Fibroblast of lung (primary cell): ENCODE measurements around the gene PEX12. TPM values are rescaled to one million over a fixed set of nuclear protein-coding genes. Genes with fewer than 3 reads are reported as not detected.

Experiments used
- DNase-seq, 2 donors: peaks; one replicate each; pipeline versions ENCODE4 v3.0.0 to v3.0.0-alpha.2; 2010; ENCODE audit warnings: low read depth in 2 of 2
- H2AFZ ChIP-seq: 2 replicates; pipeline ENCODE4 v1.5.1; 2012; ENCODE audit warnings: low read length, control low read depth, inconsistent platforms
- H3K27ac ChIP-seq: 2 replicates; pipeline ENCODE4 v1.5.1; 2011; ENCODE audit warnings: low read length, control low read depth; ENCODE audit not compliant: insufficient read depth
- H3K27me3 ChIP-seq: 2 replicates; pipeline ENCODE4 v1.5.1; 2011; ENCODE audit warnings: mild to moderate bottlenecking, low read length; ENCODE audit not compliant: control insufficient read depth, insufficient read depth
- H3K36me3 ChIP-seq: 2 replicates; pipeline ENCODE4 v1.5.1; 2011; ENCODE audit warnings: low read length; ENCODE audit not compliant: control insufficient read depth, insufficient read depth
- H3K4me1 ChIP-seq: 2 replicates; pipeline ENCODE4 v1.5.1; 2011; ENCODE audit warnings: low read length; ENCODE audit not compliant: control insufficient read depth, insufficient read depth; ENCODE audit errors: extremely low read depth
- H3K4me2 ChIP-seq: 2 replicates; pipeline ENCODE4 v1.5.1; 2011; ENCODE audit warnings: low read length, control low read depth; ENCODE audit not compliant: insufficient read depth; ENCODE audit errors: extremely low read depth
- H3K4me3 ChIP-seq, 4 experiments: fragments of 200-600 bp in 1 of 4; sonication (generic) in 1 of 4; replicated peaks in 1 of 4; 2 replicates each; pipeline ENCODE4 v1.5.1; 2011 to 2016; ENCODE audit warnings: low read length in 4 of 4, low read depth in 3 of 4, mild to moderate bottlenecking in 3 of 4, control low read depth in 2 of 4, inconsistent platforms in 1 of 4, mixed read lengths in 1 of 4; ENCODE audit not compliant: insufficient read depth in 1 of 4; ENCODE audit errors: control extremely low read depth in 1 of 4
- H3K79me2 ChIP-seq: 2 replicates; pipeline ENCODE4 v1.5.1; 2012; ENCODE audit warnings: mild to moderate bottlenecking, low read length, inconsistent platforms; ENCODE audit not compliant: control insufficient read depth, insufficient read depth
- H3K9ac ChIP-seq: 2 replicates; pipeline ENCODE4 v1.5.1; 2011; ENCODE audit warnings: mild to moderate bottlenecking, low read length, control low read depth; ENCODE audit not compliant: insufficient read depth
- H3K9me3 ChIP-seq: 2 replicates; pipeline ENCODE4 v1.5.1; 2012; ENCODE audit warnings: low read depth, low read length; ENCODE audit not compliant: control insufficient read depth, insufficient read depth
- H4K20me1 ChIP-seq: 2 replicates; pipeline ENCODE4 v1.5.1; 2011; ENCODE audit warnings: low read length; ENCODE audit not compliant: control insufficient read depth, insufficient read depth; ENCODE audit errors: extremely low read depth
- CTCF ChIP-seq, 2 donors: IDR thresholded peaks in 1 of 2; conservative IDR thresholded peaks in 1 of 2; 1 replicate in 1 of 2; 2 replicates in 1 of 2; pipeline ENCODE4 v1.5.1; 2011 to 2012; ENCODE audit warnings: low read length in 2 of 2, control low read depth in 1 of 2, inconsistent platforms in 1 of 2, low read depth in 1 of 2, mild to moderate bottlenecking in 1 of 2
- EZH2 ChIP-seq: IDR thresholded peaks from 2 replicates; pipeline ENCODE4 v1.5.1; 2012; ENCODE audit warnings: low read length, control low read depth, mild to moderate bottlenecking; ENCODE audit errors: missing control alignments
- polyA plus RNA-seq, 2 donors: library from polyadenylated mRNA; depleted of rRNA in 1 of 2; stranded (reverse) in 1 of 2; unstranded in 1 of 2; fragments of >200 nt; gene quantifications; 2 replicates each; pipeline ENCODE4 v1.2.1, GENCODE V29; 2011 to 2012; ENCODE audit warnings: missing spikeins in 1 of 2
- total RNA-seq: library from RNA; depleted of rRNA; stranded (reverse); fragments of >200 nt; gene quantifications from 2 replicates; pipeline ENCODE4 v1.2.1, GENCODE V29; 2014

Gene PEX12
- total and polyA plus RNA-seq, 2 donors (not counting 1 experiment from before 2014, with no cell fraction given): 7.1 to 9.5 TPM

- Histone ChIP-seq H3K4me1 (peaks cover 3% of the 10 kb centered on the region), H3K9me3 (no peaks in the 10 kb centered on the region), H3K9ac (peak overlapping the region; percentile 93), H4K20me1 (peaks cover 2% of the 10 kb centered on the region), H3K36me3 (no peaks in the 10 kb centered on the region), H3K79me2 (peaks cover 42% of the 10 kb centered on the region), H3K27me3 (no peaks in the 10 kb centered on the region), H2AFZ (peak overlapping the region; percentile 28), H3K4me3 (peak overlapping the region; percentile 81 to 100 (median 95)), H3K27ac (peak overlapping the region; percentile 99), H3K4me2 (peak overlapping the region; percentile 75)
- no peak for TF ChIP-seq EZH2
- no peak for TF ChIP-seq CTCF (conservative IDR thresholded peaks at IDR 0.05 in 1 of 2, IDR thresholded peaks at IDR 0.05 in 1 of 2; ENCODE audit: low read depth in 1 of 2, low read length in 2 of 2)
- DNase-seq: no peak
Observed at GRCh38 chr17:35586569-35587073, 8.2 kb upstream of the PEX12 start.

GRCh38 chr17:35584061-35584460 lies 5.7 kb upstream of the PEX12 start:
- no peaks in the 10 kb centered on the region for H4K20me1 ChIP-seq
- no peaks in the 10 kb centered on the region for H3K9me3 ChIP-seq
- no peak for DNase-seq
- no peaks in the 10 kb centered on the region for H3K36me3 ChIP-seq
- no peak overlapping the region for H2AFZ ChIP-seq
- TF ChIP-seq CTCF (conservative IDR thresholded peaks at IDR 0.05 in 1 of 2, IDR thresholded peaks at IDR 0.05 in 1 of 2; ENCODE audit: low read depth in 1 of 2, low read length in 2 of 2) (no peak), EZH2 (no peak)
- no peak overlapping the region for H3K4me3 ChIP-seq
- H3K27me3 ChIP-seq: no peaks in the 10 kb centered on the region
- H3K9ac ChIP-seq: no peak overlapping the region
- peaks cover 19% of the 10 kb centered on the region for H3K79me2 ChIP-seq
- H3K4me2 ChIP-seq: no peak overlapping the region
- peaks cover 3% of the 10 kb centered on the region for H3K4me1 ChIP-seq
- no peak overlapping the region for H3K27ac ChIP-seq

GRCh38 chr17:35578929-35579432 lies 610 bp upstream of the PEX12 start:
- Histone ChIP-seq H3K9ac (peak overlapping the region; percentile 84), H3K27ac (peak overlapping the region; percentile 89), H3K4me1 (peaks cover 12% of the 10 kb centered on the region), H3K36me3 (peaks cover 5% of the 10 kb centered on the region), H3K4me2 (peak overlapping the region; percentile 100), H2AFZ (peak overlapping the region; percentile 92), H3K4me3 (peak overlapping the region; percentile 81 to 98 (median 93)), H4K20me1 (no peaks in the 10 kb centered on the region), H3K9me3 (no peaks in the 10 kb centered on the region), H3K27me3 (no peaks in the 10 kb centered on the region), H3K79me2 (peaks cover 2% of the 10 kb centered on the region)
- TF ChIP-seq CTCF (conservative IDR thresholded peaks at IDR 0.05 in 1 of 2, IDR thresholded peaks at IDR 0.05 in 1 of 2; ENCODE audit: low read depth in 1 of 2, low read length in 2 of 2): no peak
- DNase-seq: no peak
